Measurements from ENCODE around the gene DUOX2. TPM values are rescaled to one million over a fixed set of nuclear protein-coding genes. Genes with fewer than 3 reads are reported as not detected.

The DUOX2 gene
- total and polyA plus RNA-seq, 2 of the 8 experiments (the other 6 are each of a cell fraction or from before 2014, with no cell fraction given), result 0.08 TPM; not detected in 1

- FAIRE-seq (no peak), DNase-seq (ENCODE audit: low read depth in 1 of 2, low spot score in 2 of 2) (no peak)
- no peak overlapping the region for H3K14ac ChIP-seq (ENCODE audit: insufficient read length)
- H4K91ac ChIP-seq (replicated peaks; ENCODE audit: insufficient read length, low read length), result no peak overlapping the region
- no peak overlapping the region for H3K56ac ChIP-seq (replicated peaks; ENCODE audit: insufficient read length, low read depth, low read length)
- no peak overlapping the region for H3K4me2 ChIP-seq (ENCODE audit: insufficient read depth in 1 of 2, low read depth in 2 of 2, low read length in 2 of 2)
- no peaks in the 10 kb centered on the region for H3K23me2 ChIP-seq (ENCODE audit: low read depth, low read length)
- no peak overlapping the region for H2BK120ac ChIP-seq (replicated peaks; ENCODE audit: low read depth, low read length)
- H3K36me3 ChIP-seq (ENCODE audit: control insufficient read depth in 2 of 4, insufficient read depth in 4 of 4, low read length in 3 of 4), result no peaks in the 10 kb centered on the region
- no peaks in the 10 kb centered on the region for H4K20me1 ChIP-seq (replicated peaks in 1 of 2; ENCODE audit: control insufficient read depth in 1 of 2, insufficient read depth in 2 of 2, low read length in 2 of 2)
- WGBS, 2 experiments (ENCODE audit: extremely low coverage in 1 of 2, insufficient coverage in 1 of 2, insufficient read length in 1 of 2, insufficient replicate concordance in 2 of 2, low coverage in 1 of 2, low lambda C conversion rate in 2 of 2, missing lambda C conversion rate in 1 of 2), result 83% methylated on average over 8 of the region's 8 CpGs; no CpG with 5 or more reads in 1 of the 2 experiments
- H3K4me3 ChIP-seq (ENCODE audit: extremely low read depth in 1 of 4, insufficient read depth in 2 of 4, low read depth in 3 of 4, low read length in 4 of 4), result no peak overlapping the region
- CTCF ChIA-PET (ENCODE audit: partially characterized antibody), result interaction anchor here (0.5 to 41.8 kb wide), 9 partner anchors 8 to 97 kb away, joined by 3 to 1117 read pairs (median 6); partner anchors contain the start of genes SHF and SLC28A2
- H3K4me1 ChIP-seq (replicated peaks in 1 of 4; ENCODE audit: control insufficient read depth in 3 of 4, insufficient read depth in 4 of 4, low read length in 3 of 4), result no peaks in the 10 kb centered on the region
- no peak overlapping the region for H3K4ac ChIP-seq (replicated peaks; ENCODE audit: insufficient read length, low read depth, low read length)
- POLR2A ChIA-PET (ENCODE audit: partially characterized antibody), result interaction anchor here (1.1 to 1.4 kb wide), 3 partner anchors 9 to 37 kb away, joined by 3 to 5 read pairs (median 4); no protein-coding TSS in a partner anchor
- no peak overlapping the region for H2BK5ac ChIP-seq (ENCODE audit: low read depth, low read length)
- no peaks in the 10 kb centered on the region for H3K9me3 ChIP-seq (ENCODE audit: insufficient read depth in 2 of 2, low read depth in 1 of 2, low read length in 1 of 2)
- H2BK20ac ChIP-seq (ENCODE audit: low read length), result no peak overlapping the region
- TF ChIP-seq KDM5A (IDR thresholded peaks at IDR 0.05; ENCODE audit: low read length), result no peak
- no peak for TF ChIP-seq TAF1 (IDR thresholded peaks at IDR 0.05; ENCODE audit: low read depth, low read length)
- no peak for TF ChIP-seq CTBP2 (IDR thresholded peaks at IDR 0.05; ENCODE audit: borderline replicate concordance, insufficient read depth, insufficient read length, low read length)
- H3K27ac ChIP-seq (ENCODE audit: low read depth, low read length), result no peak overlapping the region
- no peak overlapping the region for H2BK15ac ChIP-seq (ENCODE audit: low read length)
- H3K18ac ChIP-seq (ENCODE audit: extremely low read depth, low read length), result no peak overlapping the region
- H4K5ac ChIP-seq (ENCODE audit: insufficient read length, low read depth, low read length), result no peak overlapping the region
- no peaks in the 10 kb centered on the region for H3K79me2 ChIP-seq (ENCODE audit: control insufficient read depth in 1 of 2, insufficient read depth in 2 of 2, low read length in 2 of 2)
- no peak overlapping the region for H2BK12ac ChIP-seq (ENCODE audit: low read depth, low read length)
- no peak overlapping the region for H3K9ac ChIP-seq (replicated peaks in 1 of 4; ENCODE audit: extremely low read depth in 1 of 4, low read depth in 3 of 4, low read length in 3 of 4)
- H2AK5ac ChIP-seq (ENCODE audit: low read depth, low read length), result no peak overlapping the region
- no peaks in the 10 kb centered on the region for H3K79me1 ChIP-seq (ENCODE audit: low read depth, low read length)
- no peak overlapping the region for H3K23ac ChIP-seq (ENCODE audit: insufficient read length)
- peaks cover 0 to 2% (median 0%) of the 10 kb centered on the region in 4 experiments; a peak in 3 of 7 replicates for H3K27me3 ChIP-seq (replicated peaks in 1 of 4; ENCODE audit: control insufficient read depth in 3 of 4, extremely low read depth in 1 of 4, insufficient read depth in 3 of 4, low read length in 3 of 4)
- H4K8ac ChIP-seq (ENCODE audit: extremely low read depth, insufficient read depth, low read length), result no peak overlapping the region
- H2AFZ ChIP-seq (ENCODE audit: low read length), result no peak overlapping the region
These were observed 41.8 kb upstream of the DUOX2 start for GRCh38 chr15:45155739-45156138.
